VCaP (cell line): ENCODE results near the gene TRUB2.

Experiments used
- H3K27ac ChIP-seq: fragments of 450-650 bp; 2 replicates; pipeline ENCODE4 v1.5.1; 2017
- CTCF ChIP-seq: fragments of 450-650 bp; conservative IDR thresholded peaks from 2 replicates; pipeline ENCODE4 v1.5.1; 2017; ENCODE audit warnings: mild to moderate bottlenecking, moderate library complexity

TRUB2 gene

DNA sequence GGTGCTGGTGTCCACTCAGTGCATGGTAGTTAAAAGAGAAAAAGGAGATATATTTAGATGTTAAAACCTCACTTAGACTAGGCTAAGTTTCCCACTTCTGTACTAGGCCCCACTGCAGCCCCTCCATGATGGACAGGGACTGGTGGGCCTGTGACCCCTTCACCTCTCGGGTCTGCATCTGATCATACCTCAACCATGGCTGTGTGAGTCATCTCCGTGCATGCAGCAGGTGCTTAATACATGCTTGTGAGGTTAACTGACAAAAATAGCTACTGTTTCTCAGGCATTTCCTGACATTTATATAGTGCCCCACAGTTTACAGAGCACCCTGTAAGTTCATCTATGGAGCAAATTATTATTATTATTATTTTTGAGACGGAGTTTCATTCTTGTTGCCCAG lies 40.5 kb upstream of the TRUB2 start:
- H3K27ac ChIP-seq: peak overlapping the region; percentile 87
- TF ChIP-seq CTCF: no peak

DNA sequence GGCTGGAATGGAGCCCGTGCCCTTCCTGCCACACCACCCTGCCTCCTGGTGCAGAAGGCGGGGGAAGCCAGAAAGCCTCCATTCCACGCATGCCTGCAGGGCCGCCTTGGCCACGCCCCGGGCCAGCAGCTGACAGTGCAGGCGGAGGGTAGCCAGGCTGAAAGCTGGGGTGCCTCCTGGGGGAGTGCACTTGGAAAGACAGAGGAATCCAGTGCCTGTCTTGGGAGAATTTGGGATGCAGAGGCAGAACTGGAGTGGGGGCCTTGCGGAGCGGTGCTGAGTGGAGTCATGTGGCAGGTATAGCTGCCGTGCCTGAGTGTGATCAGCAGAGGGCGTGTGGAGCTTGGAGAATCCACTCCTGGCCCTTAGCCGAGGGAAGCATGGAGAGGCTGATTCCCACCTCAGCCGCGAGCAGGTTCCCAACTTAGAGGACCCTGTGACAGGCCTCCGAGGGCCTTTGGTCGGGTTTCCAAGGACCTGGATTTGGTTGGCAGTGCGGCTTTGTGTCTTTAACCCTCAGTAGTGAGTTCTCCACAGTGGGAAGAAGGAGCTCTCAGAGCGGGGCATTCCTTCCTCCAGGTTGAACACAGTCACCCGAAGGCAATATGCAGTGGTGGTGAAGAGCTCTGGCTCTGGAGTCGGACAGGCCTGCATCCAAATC lies 39.9 kb upstream of the TRUB2 start:
- H3K27ac ChIP-seq: peak overlapping the region; percentile 87
- TF ChIP-seq CTCF: peak; percentile 94

GRCh38 chr9:128361296-128361985 lies 39.2 kb upstream of the TRUB2 start:
- peak overlapping the region; percentile 87 for H3K27ac ChIP-seq
- no peak for TF ChIP-seq CTCF

GRCh38 chr9:128360826-128361225 lies 38.6 kb upstream of the TRUB2 start:
- H3K27ac ChIP-seq: peak overlapping the region; percentile 87
- TF ChIP-seq CTCF: no peak

DNA sequence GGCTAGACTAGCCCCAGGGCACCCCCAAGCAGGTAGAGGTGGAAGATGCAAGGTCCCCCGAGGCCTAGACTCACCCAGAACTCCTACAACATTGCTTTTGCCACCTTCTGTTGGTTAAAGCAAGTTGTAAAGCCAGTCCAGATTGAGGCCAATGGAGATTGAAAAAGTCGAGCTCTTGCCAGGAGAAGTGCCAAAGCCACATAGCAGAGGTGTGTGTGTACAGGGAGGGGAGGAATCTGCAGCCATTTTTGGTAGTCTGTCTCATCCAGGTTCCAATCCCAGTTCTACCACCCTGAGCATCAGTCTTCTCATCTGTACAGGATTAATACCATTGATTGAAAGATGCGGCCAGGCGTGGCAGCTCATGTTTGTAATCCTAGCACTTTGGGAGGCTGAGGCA lies 36.6 kb upstream of the TRUB2 start:
- no peak overlapping the region for H3K27ac ChIP-seq
- TF ChIP-seq CTCF: no peak

DNA sequence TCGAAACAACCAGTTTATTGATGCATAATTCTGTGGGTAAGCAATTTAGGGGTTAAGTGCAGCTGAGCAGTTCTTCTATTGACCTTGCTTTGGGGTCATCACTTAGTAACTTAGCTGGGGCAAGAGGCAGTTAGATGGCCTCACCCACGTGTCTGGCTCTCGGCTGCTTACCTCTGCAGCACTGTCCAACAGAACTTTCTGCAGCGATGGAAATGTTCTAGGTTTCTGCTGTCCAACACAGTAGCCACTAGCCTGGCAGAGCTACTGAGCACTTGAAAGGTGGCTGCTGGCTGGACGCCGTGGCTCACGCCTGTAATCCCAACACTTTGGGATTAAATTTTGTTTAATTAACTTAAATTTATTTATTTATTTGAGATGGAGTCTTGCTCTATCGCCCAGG lies 35.8 kb upstream of the TRUB2 start:
- no peak overlapping the region for H3K27ac ChIP-seq
- no peak for TF ChIP-seq CTCF

GRCh38 chr9:128355451-128355850 lies 33.2 kb upstream of the TRUB2 start:
- no peak for TF ChIP-seq CTCF
- H3K27ac ChIP-seq: no peak overlapping the region
